MM.1S (cell line): Measurements from ENCODE around the gene PPP2R3B.

Experiments
- CTCF ChIP-seq: fragments of 300-600 bp; sonication (generic); IDR thresholded peaks from 2 replicates; pipeline ENCODE4 v1.5.1; 2016; ENCODE audit warnings: antibody characterized with exemption, low read length, mixed read lengths
- EZH2phosphoT487 ChIP-seq: fragments of 300-600 bp; sonication (generic); IDR thresholded peaks from 2 replicates; pipeline ENCODE4 v1.6.1; 2018; ENCODE audit warnings: antibody characterized with exemption, low read length

DNA sequence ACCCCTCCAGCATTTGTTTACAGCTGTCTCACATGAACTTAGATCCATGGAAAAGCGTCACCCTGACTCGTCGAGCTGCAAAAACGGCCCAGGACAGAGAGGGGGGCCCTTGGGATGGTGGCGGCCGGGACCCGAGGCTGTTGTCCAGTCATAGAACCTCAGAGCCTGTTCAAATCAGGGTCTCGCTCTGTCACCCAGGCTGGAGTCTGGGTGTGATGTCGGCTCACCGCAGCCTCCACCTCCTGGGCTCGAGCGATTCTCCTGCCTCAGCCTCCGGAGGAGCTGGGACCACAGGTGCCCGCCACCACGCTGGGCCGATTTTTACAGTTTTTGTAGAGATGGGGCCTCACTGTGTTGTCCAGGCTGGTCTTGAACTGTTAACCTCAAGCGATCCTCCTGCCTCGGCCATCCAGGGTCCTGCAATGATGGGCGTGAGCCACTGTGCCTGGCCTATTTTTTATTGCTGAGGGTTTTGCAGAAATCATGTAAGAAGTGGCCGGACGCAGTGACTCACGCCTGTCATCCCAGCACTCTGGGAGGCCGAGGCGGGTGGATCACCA is 42.6 kb upstream of the PPP2R3B start:
- TF ChIP-seq CTCF (no peak), EZH2phosphoT487 (no peak)
